ENCODE results near the gene TULP3. TPM values are rescaled to one million over a fixed set of nuclear protein-coding genes. Genes with fewer than 3 reads are reported as not detected.
"Not testable (repeated sequence)": the region's sequence is repeated elsewhere in the genome, so short reads cannot be mapped to it uniquely, and the experiment has no call there.

The TULP3 gene
- total RNA-seq, 1 donor from 2014 or later = 15.4 TPM

- intact Hi-C loops (cut with DNase I) = no loop called here
- ATAC-seq (no peak), DNase-seq (no peak)
- Histone ChIP-seq H3K4me3 (no peak within 1 kb of the TSS), H3K27me3 (ENCODE audit: low read depth) (no peaks in the 10 kb centered on the region), H3K9me3 (no peaks in the 10 kb centered on the region), H3K36me3 (no peaks in the 10 kb centered on the region), H3K4me1 (no peaks in the 10 kb centered on the region), H3K27ac (no peak within 1 kb of the TSS)
- no peak for TF ChIP-seq CTCF (IDR thresholded peaks at IDR 0.05)
Observed at GRCh38 chr12:2857021-2857431, 33.7 kb upstream of the TULP3 start, which contains the start of gene TEX52. TEX52 (minus strand) TSS chr12:2857039; CDS start chr12:2857026, 13 bp downstream.

- Histone ChIP-seq H3K27ac (no peak overlapping the region), H3K4me1 (no peaks in the 10 kb centered on the region), H3K4me3 (no peak overlapping the region), H3K36me3 (no peaks in the 10 kb centered on the region), H3K9me3 (no peaks in the 10 kb centered on the region), H3K27me3 (ENCODE audit: low read depth) (no peaks in the 10 kb centered on the region)
- intact Hi-C loops (cut with DNase I) = no loop called here
- DNase-seq = peak; percentile 19
- no peak for ATAC-seq
- TF ChIP-seq CTCF (IDR thresholded peaks at IDR 0.05) = no peak
Observed at GRCh38 chr12:2857576-2857975, 33.1 kb upstream of the TULP3 start.

- H3K27ac ChIP-seq = no peak overlapping the region
- TF ChIP-seq CTCF (IDR thresholded peaks at IDR 0.05) = no peak
- intact Hi-C loops (cut with DNase I) = no loop called here
- ATAC-seq (no peak), DNase-seq (no peak)
- no peaks in the 10 kb centered on the region for H3K9me3 ChIP-seq
- no peaks in the 10 kb centered on the region for H3K27me3 ChIP-seq (ENCODE audit: low read depth)
- H3K36me3 ChIP-seq = no peaks in the 10 kb centered on the region
- H3K4me3 ChIP-seq = no peak overlapping the region
- H3K4me1 ChIP-seq = no peaks in the 10 kb centered on the region
Observed at GRCh38 chr12:2858334-2858733, 32.4 kb upstream of the TULP3 start.

- intact Hi-C loops (cut with DNase I) = no loop called here
- DNase-seq = no peak
- no peak overlapping the region for H3K27ac ChIP-seq
- H3K36me3 ChIP-seq = no peaks in the 10 kb centered on the region
- H3K4me3 ChIP-seq = no peak overlapping the region
- H3K9me3 ChIP-seq = no peaks in the 10 kb centered on the region
- no peak for TF ChIP-seq CTCF (IDR thresholded peaks at IDR 0.05)
- H3K27me3 ChIP-seq (ENCODE audit: low read depth) = no peaks in the 10 kb centered on the region
- ATAC-seq = no peak
- no peaks in the 10 kb centered on the region for H3K4me1 ChIP-seq
Observed at GRCh38 chr12:2858944-2859421, 31.7 kb upstream of the TULP3 start.

GRCh38 chr12:2860170-2860569, 30.5 kb upstream of the TULP3 start:
- H3K27me3 ChIP-seq (ENCODE audit: low read depth) = no peaks in the 10 kb centered on the region
- H3K27ac ChIP-seq = no peak overlapping the region
- no peaks in the 10 kb centered on the region for H3K4me1 ChIP-seq
- intact Hi-C loops (cut with DNase I) = no loop called here
- H3K36me3 ChIP-seq = no peaks in the 10 kb centered on the region
- H3K4me3 ChIP-seq = no peak overlapping the region
- no peak for TF ChIP-seq CTCF (IDR thresholded peaks at IDR 0.05)
- DNase-seq (no peak), ATAC-seq (no peak)
- H3K9me3 ChIP-seq = no peaks in the 10 kb centered on the region

GRCh38 chr12:2862876-2863275, 27.8 kb upstream of the TULP3 start:
- TF ChIP-seq CTCF (IDR thresholded peaks at IDR 0.05) = no peak
- intact Hi-C loops (cut with DNase I) = no loop called here

GRCh38 chr12:2863402-2863801, 27.3 kb upstream of the TULP3 start:
- DNase-seq; H3K27ac ChIP-seq; H3K36me3 ChIP-seq; H3K27me3 ChIP-seq (ENCODE audit: low read depth); H3K9me3 ChIP-seq; ATAC-seq; H3K4me3 ChIP-seq; intact Hi-C loops (cut with DNase I); H3K4me1 ChIP-seq: not testable (repeated sequence)

More at GRCh38 chr12:2862876-2863275, 27.8 kb upstream of the TULP3 start:
- DNase-seq (no peak), ATAC-seq (no peak)
- Histone ChIP-seq H3K9me3 (no peaks in the 10 kb centered on the region), H3K36me3 (no peaks in the 10 kb centered on the region), H3K4me3 (no peak overlapping the region), H3K4me1 (no peaks in the 10 kb centered on the region), H3K27me3 (ENCODE audit: low read depth) (no peaks in the 10 kb centered on the region), H3K27ac (no peak overlapping the region)

All from lower lobe of right lung (tissue), 2 donors.